H1 (cell line): ENCODE measurements around the gene MPDU1. TPM values are rescaled to one million over a fixed set of nuclear protein-coding genes. Genes with fewer than 3 reads are reported as not detected.

Source experiments
- CBX8 ChIP-seq: fragments of 300-800, 300-1000 bp; sonication (generic); IDR thresholded peaks from 2 replicates; pipeline ENCODE4 v1.7.1; 2016; ENCODE audit warnings: low read depth, low read length, borderline replicate concordance
- CTBP2 ChIP-seq: IDR thresholded peaks from 2 replicates; pipeline ENCODE4 v1.7.0; 2011; ENCODE audit warnings: borderline replicate concordance, mild to moderate bottlenecking, moderate library complexity, mixed read lengths, low read length; ENCODE audit not compliant: insufficient read depth, insufficient read length
- GTF2F1 ChIP-seq: IDR thresholded peaks from 2 replicates; pipeline ENCODE4 v1.6.1; 2012; ENCODE audit warnings: low read depth, low read length, improper control_type of control experiment, borderline replicate concordance
- KDM1A ChIP-seq: fragments of 200-600, 300-600 bp; sonication (generic); IDR thresholded peaks from 2 replicates; pipeline ENCODE4 v1.7.1; 2016; ENCODE audit warnings: mild to moderate bottlenecking, low read length, borderline replicate concordance
- NRF1 ChIP-seq: IDR thresholded peaks from 2 replicates; pipeline ENCODE4 v1.6.1; 2011; ENCODE audit warnings: mild to moderate bottlenecking, low read depth, low read length, improper control_type of control experiment
- POLR2A ChIP-seq, 2 experiments: IDR thresholded peaks; 1 replicate in 1 of 2; 2 replicates in 1 of 2; pipeline ENCODE4 v1.6.1; 2011; ENCODE audit warnings: low read depth in 2 of 2, low read length in 2 of 2, mild to moderate bottlenecking in 2 of 2; ENCODE audit errors: control extremely low read depth in 1 of 2
- RFX5 ChIP-seq: IDR thresholded peaks from 2 replicates; pipeline ENCODE4 v1.6.1; 2011; ENCODE audit warnings: low read depth, low read length, improper control_type of control experiment, borderline replicate concordance
- RNF2 ChIP-seq: fragments of 200-900, 300-1000 bp; sonication (generic); IDR thresholded peaks from 2 replicates; pipeline ENCODE4 v1.7.1; 2016; ENCODE audit warnings: borderline replicate concordance, low read depth, mild to moderate bottlenecking, antibody characterized with exemption, low read length; ENCODE audit not compliant: poor library complexity, severe bottlenecking; ENCODE audit errors: missing control alignments
- TCF12 ChIP-seq: IDR thresholded peaks from 2 replicates; pipeline ENCODE4 v1.6.1; 2011; ENCODE audit warnings: low read depth, mild to moderate bottlenecking, low read length
- YY1 ChIP-seq: IDR thresholded peaks from 2 replicates; pipeline ENCODE4 v1.6.1; 2011; ENCODE audit warnings: low read depth, mild to moderate bottlenecking, low read length
- ZNF274 ChIP-seq: IDR thresholded peaks from 2 replicates; pipeline ENCODE4 v1.7.0; 2012; ENCODE audit warnings: low read length, borderline replicate concordance; ENCODE audit errors: extremely low read depth
- polyA plus RNA-seq, 7 experiments: library from polyadenylated mRNA; depleted of rRNA in 3 of 7; stranded (reverse) in 5 of 7; unstranded in 2 of 7; fragments of >200 nt in 5 of 7; fragments of 200-250 nt in 2 of 7; gene quantifications; 1 replicate in 5 of 7; 2 replicates in 1 of 7; 4 replicates in 1 of 7; pipeline versions ENCODE4 v1.2.1 to v1.2.3, GENCODE V29; 2011 to 2013; ENCODE audit warnings: missing spikeins in 2 of 7, mixed read lengths in 2 of 7
- total RNA-seq: library from RNA; stranded (reverse); fragmentation: NEBNext Ultra II Directional; extraction: Animal tissue kit (Norgen Biotek cat#: 25700); gene quantifications from 2 replicates; pipeline ENCODE4 v1.2.1, GENCODE V29; 2021
- TF ChIP-seq, protein P1 (sequence below): fragments of 300-600 bp; sonication (generic); IDR thresholded peaks from 2 replicates; pipeline ENCODE4 v1.7.1; 2012; ENCODE audit warnings: low read length, moderate library complexity, mild to moderate bottlenecking, inconsistent platforms; ENCODE audit not compliant: insufficient replicate concordance

MPDU1 gene
- total and polyA plus RNA-seq, 2 of the 8 experiments (the other 6 are each of a cell fraction or from before 2014, with no cell fraction given), result 63.2 to 142 TPM

DNA sequence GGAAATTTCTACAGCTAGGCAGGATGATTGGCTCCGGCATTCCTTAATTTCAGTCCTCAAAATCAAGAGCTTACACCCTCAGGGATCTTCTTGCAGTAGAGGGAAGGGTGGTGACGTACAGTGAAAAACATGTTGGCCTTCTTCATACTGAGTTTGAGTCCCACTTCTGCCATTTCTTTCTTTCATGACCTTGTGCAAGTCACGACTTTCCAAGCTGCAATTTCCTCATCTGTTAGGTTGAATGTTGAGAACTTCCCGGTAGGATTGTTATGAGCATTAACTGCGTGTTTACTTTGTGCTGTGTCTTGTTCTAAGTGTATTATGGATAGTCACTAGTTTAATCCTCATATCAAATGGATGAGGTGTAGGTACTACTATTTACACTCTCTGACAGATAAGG is 14.1 kb upstream of the MPDU1 start (continued):
- TF ChIP-seq, protein P1, sequence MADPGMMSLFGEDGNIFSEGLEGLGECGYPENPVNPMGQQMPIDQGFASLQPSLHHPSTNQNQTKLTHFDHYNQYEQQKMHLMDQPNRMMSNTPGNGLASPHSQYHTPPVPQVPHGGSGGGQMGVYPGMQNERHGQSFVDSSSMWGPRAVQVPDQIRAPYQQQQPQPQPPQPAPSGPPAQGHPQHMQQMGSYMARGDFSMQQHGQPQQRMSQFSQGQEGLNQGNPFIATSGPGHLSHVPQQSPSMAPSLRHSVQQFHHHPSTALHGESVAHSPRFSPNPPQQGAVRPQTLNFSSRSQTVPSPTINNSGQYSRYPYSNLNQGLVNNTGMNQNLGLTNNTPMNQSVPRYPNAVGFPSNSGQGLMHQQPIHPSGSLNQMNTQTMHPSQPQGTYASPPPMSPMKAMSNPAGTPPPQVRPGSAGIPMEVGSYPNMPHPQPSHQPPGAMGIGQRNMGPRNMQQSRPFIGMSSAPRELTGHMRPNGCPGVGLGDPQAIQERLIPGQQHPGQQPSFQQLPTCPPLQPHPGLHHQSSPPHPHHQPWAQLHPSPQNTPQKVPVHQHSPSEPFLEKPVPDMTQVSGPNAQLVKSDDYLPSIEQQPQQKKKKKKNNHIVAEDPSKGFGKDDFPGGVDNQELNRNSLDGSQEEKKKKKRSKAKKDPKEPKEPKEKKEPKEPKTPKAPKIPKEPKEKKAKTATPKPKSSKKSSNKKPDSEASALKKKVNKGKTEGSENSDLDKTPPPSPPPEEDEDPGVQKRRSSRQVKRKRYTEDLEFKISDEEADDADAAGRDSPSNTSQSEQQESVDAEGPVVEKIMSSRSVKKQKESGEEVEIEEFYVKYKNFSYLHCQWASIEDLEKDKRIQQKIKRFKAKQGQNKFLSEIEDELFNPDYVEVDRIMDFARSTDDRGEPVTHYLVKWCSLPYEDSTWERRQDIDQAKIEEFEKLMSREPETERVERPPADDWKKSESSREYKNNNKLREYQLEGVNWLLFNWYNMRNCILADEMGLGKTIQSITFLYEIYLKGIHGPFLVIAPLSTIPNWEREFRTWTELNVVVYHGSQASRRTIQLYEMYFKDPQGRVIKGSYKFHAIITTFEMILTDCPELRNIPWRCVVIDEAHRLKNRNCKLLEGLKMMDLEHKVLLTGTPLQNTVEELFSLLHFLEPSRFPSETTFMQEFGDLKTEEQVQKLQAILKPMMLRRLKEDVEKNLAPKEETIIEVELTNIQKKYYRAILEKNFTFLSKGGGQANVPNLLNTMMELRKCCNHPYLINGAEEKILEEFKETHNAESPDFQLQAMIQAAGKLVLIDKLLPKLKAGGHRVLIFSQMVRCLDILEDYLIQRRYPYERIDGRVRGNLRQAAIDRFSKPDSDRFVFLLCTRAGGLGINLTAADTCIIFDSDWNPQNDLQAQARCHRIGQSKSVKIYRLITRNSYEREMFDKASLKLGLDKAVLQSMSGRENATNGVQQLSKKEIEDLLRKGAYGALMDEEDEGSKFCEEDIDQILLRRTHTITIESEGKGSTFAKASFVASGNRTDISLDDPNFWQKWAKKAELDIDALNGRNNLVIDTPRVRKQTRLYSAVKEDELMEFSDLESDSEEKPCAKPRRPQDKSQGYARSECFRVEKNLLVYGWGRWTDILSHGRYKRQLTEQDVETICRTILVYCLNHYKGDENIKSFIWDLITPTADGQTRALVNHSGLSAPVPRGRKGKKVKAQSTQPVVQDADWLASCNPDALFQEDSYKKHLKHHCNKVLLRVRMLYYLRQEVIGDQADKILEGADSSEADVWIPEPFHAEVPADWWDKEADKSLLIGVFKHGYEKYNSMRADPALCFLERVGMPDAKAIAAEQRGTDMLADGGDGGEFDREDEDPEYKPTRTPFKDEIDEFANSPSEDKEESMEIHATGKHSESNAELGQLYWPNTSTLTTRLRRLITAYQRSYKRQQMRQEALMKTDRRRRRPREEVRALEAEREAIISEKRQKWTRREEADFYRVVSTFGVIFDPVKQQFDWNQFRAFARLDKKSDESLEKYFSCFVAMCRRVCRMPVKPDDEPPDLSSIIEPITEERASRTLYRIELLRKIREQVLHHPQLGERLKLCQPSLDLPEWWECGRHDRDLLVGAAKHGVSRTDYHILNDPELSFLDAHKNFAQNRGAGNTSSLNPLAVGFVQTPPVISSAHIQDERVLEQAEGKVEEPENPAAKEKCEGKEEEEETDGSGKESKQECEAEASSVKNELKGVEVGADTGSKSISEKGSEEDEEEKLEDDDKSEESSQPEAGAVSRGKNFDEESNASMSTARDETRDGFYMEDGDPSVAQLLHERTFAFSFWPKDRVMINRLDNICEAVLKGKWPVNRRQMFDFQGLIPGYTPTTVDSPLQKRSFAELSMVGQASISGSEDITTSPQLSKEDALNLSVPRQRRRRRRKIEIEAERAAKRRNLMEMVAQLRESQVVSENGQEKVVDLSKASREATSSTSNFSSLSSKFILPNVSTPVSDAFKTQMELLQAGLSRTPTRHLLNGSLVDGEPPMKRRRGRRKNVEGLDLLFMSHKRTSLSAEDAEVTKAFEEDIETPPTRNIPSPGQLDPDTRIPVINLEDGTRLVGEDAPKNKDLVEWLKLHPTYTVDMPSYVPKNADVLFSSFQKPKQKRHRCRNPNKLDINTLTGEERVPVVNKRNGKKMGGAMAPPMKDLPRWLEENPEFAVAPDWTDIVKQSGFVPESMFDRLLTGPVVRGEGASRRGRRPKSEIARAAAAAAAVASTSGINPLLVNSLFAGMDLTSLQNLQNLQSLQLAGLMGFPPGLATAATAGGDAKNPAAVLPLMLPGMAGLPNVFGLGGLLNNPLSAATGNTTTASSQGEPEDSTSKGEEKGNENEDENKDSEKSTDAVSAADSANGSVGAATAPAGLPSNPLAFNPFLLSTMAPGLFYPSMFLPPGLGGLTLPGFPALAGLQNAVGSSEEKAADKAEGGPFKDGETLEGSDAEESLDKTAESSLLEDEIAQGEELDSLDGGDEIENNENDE, result no peak
- TF ChIP-seq RNF2, result no peak
- no peak for TF ChIP-seq KDM1A
- no peak for TF ChIP-seq POLR2A (IDR thresholded peaks at IDR 0.05; ENCODE audit: control extremely low read depth in 1 of 2, low read depth in 2 of 2, low read length in 2 of 2)
- no peak for TF ChIP-seq CTBP2
- no peak for TF ChIP-seq GTF2F1
- no peak for TF ChIP-seq NRF1
- no peak for TF ChIP-seq ZNF274
- TF ChIP-seq RFX5, result no peak
- no peak for TF ChIP-seq TCF12
- TF ChIP-seq CBX8, result no peak
- TF ChIP-seq YY1, result no peak
